Keratinocyte (primary cell): ENCODE results near the gene HSF4. TPM values are rescaled to one million over a fixed set of nuclear protein-coding genes. Genes with fewer than 3 reads are reported as not detected.

ENCODE experiments used
- DNase-seq: peaks from one replicate; pipeline ENCODE4 v3.0.0-alpha.2; 2011; ENCODE audit warnings: low read depth, missing footprints, low spot score
- FAIRE-seq: peaks from 2 replicates; lab custom pipeline; 2011; peaks lifted over from hg19 to GRCh38; lab: Jason Lieb, UNC
- H2AFZ ChIP-seq: 2 replicates; pipeline ENCODE4 v1.6.0; 2012; ENCODE audit warnings: low read length, control low read depth, inconsistent platforms; ENCODE audit not compliant: control insufficient read depth
- H3K27ac ChIP-seq: 2 replicates; pipeline ENCODE4 v1.5.1; 2011; ENCODE audit warnings: low read length; ENCODE audit not compliant: control insufficient read depth, insufficient read depth
- H3K27me3 ChIP-seq: 3 replicates; pipeline ENCODE4 v1.6.0; 2011; ENCODE audit warnings: low read length; ENCODE audit not compliant: control insufficient read depth, insufficient read depth; ENCODE audit errors: extremely low read depth
- H3K36me3 ChIP-seq, 2 experiments: 2 replicates in 1 of 2; 3 replicates in 1 of 2; pipeline ENCODE4 v1.5.1; 2011; ENCODE audit warnings: low read length in 2 of 2, mild to moderate bottlenecking in 1 of 2; ENCODE audit not compliant: control insufficient read depth in 2 of 2, insufficient read depth in 2 of 2; ENCODE audit errors: extremely low read depth in 1 of 2
- H3K4me1 ChIP-seq: 3 replicates; pipeline ENCODE4 v1.5.1; 2011; ENCODE audit warnings: low read length; ENCODE audit not compliant: control insufficient read depth, insufficient read depth; ENCODE audit errors: extremely low read depth
- H3K4me2 ChIP-seq: 3 replicates; pipeline ENCODE4 v1.6.0; 2011; ENCODE audit warnings: low read depth, low read length; ENCODE audit not compliant: control insufficient read depth, insufficient read depth; ENCODE audit errors: extremely low read depth
- H3K4me3 ChIP-seq, 3 experiments: fragments of 200-600 bp in 1 of 3; sonication (generic) in 1 of 3; 2 replicates in 2 of 3; 3 replicates in 1 of 3; pipeline ENCODE4 v1.5.1; 2011 to 2016; ENCODE audit warnings: low read length in 3 of 3, mild to moderate bottlenecking in 3 of 3, control low read depth in 2 of 3, inconsistent platforms in 1 of 3, low read depth in 1 of 3, mixed read lengths in 1 of 3, mixed run types in 1 of 3, moderate library complexity in 1 of 3; ENCODE audit not compliant: control insufficient read depth in 2 of 3, insufficient read depth in 2 of 3; ENCODE audit errors: extremely low read depth in 1 of 3
- H3K79me2 ChIP-seq: 2 replicates; pipeline ENCODE4 v1.6.0; 2012; ENCODE audit warnings: low read length; ENCODE audit not compliant: control insufficient read depth, insufficient read depth
- H3K9ac ChIP-seq: 3 replicates; pipeline ENCODE4 v1.6.0; 2011; ENCODE audit warnings: low read length; ENCODE audit not compliant: control insufficient read depth, insufficient read depth; ENCODE audit errors: extremely low read depth
- H3K9me1 ChIP-seq: 3 replicates; pipeline ENCODE4 v1.6.0; 2011; ENCODE audit warnings: low read length; ENCODE audit not compliant: control insufficient read depth, insufficient read depth; ENCODE audit errors: extremely low read depth
- H3K9me3 ChIP-seq: 2 replicates; pipeline ENCODE4 v1.5.1; 2012; ENCODE audit warnings: low read depth, low read length; ENCODE audit not compliant: control insufficient read depth
- H4K20me1 ChIP-seq: 3 replicates; pipeline ENCODE4 v1.6.0; 2011; ENCODE audit warnings: low read length; ENCODE audit not compliant: control insufficient read depth, insufficient read depth; ENCODE audit errors: extremely low read depth
- EZH2 ChIP-seq: IDR thresholded peaks from one replicate; pipeline ENCODE4 v1.6.1; 2012; ENCODE audit warnings: inconsistent platforms, mild to moderate bottlenecking, low read length, moderate library complexity
- dilution Hi-C: fragments of 300-500 bp; cut with MboI; formaldehyde crosslinking; loops from one replicate; pipeline ENCODE4 v1.7.0; 2020; ENCODE audit warnings: low sequenced_read_pairs; ENCODE audit not compliant: extremely low pct_ligation_motif_present
- polyA plus RNA-seq, 5 experiments: library from polyadenylated mRNA; depleted of rRNA in 3 of 5; stranded (reverse) in 3 of 5; stranded (forward) in 1 of 5; unstranded in 1 of 5; fragments of >200 nt; gene quantifications; 1 replicate in 1 of 5; 2 replicates in 3 of 5; 3 replicates in 1 of 5; pipeline versions ENCODE4 v1.2.1 to v1.2.3, GENCODE V29; 2011 to 2012; ENCODE audit warnings: missing spikeins in 2 of 5, low read depth in 1 of 5, low replicate concordance in 1 of 5
- TF ChIP-seq, protein P1 (sequence below), 3 experiments: IDR thresholded peaks in 1 of 3; conservative IDR thresholded peaks in 1 of 3; optimal IDR thresholded peaks in 1 of 3; 2 replicates in 2 of 3; 3 replicates in 1 of 3; pipeline versions ENCODE3 to v1.5.1; 2011; ENCODE audit warnings: low read length in 3 of 3, mild to moderate bottlenecking in 3 of 3, moderate library complexity in 2 of 3, control low read depth in 1 of 3, inconsistent platforms in 1 of 3; ENCODE audit not compliant: insufficient read depth in 2 of 3; ENCODE audit errors: extremely low read depth in 1 of 3

The HSF4 gene
- polyA plus RNA-seq, 1 donor (not counting 4 experiments of a cell fraction or from before 2014, with no cell fraction given) = 4.3 TPM

DNA sequence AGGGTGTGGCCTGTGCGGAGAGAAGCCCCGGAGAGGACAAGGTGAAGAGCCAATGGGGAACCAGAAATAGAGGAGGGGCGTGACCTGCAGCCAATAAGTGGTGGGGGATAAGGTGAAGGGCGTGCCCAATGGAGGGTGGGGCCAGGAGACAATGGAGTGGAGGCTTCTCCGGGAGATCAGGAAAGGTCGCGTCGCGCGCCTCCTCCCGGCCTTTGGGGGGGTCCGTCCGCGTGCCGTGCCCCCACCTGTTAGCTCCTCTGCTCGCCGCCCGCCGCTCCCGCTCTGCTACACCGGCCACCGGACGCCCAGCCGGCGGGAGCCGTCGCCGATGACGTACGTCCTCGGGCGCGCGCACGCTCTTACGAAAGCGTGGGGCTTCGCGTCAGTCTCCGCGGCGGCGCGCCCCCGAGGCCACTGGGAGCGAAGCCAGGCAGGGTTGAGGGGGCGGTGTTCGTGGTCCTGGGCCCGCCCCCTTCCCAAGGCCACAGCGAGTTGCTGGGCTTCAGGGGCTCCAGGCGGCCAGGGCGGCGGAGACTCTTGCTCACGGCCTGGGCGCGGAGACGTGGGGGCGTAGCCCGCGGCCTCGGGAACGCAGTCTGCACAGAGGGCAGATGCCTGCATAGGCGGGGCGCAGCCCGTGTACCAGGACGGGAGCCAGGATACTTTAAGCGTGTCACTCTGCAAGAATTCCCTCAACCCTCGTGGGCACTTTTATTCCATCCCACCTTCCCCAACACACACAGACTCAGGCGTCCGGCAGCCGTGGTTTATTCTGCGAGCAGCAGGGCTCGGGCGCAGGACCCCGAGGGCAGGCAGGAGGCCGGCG, 19.3 kb downstream of the HSF4 start, which contains the start of gene MATCAP1:
Gene MATCAP1 (minus strand): TSS at position 337 of the 826 bp plus-strand sequence. CDS start 3,353 bp downstream, outside the sequence.
- H3K27me3 ChIP-seq = no peaks in the 10 kb centered on the region
- H3K4me1 ChIP-seq = peaks cover 35% of the 10 kb centered on the region
- H3K36me3 ChIP-seq = peaks cover 0 to 3% of the 10 kb centered on the region in 2 experiments
- peak within 1 kb of the TSS; percentile 86 for H3K9ac ChIP-seq
- H3K27ac ChIP-seq = peak within 1 kb of the TSS; percentile 91
- H4K20me1 ChIP-seq = no peaks in the 10 kb centered on the region
- FAIRE-seq (peak; percentile 98), DNase-seq (peak; percentile 75)
- dilution Hi-C loops = no loop called here
- peak within 1 kb of the TSS; percentile 81 to 86 (median 82) for H3K4me3 ChIP-seq
- no peaks in the 10 kb centered on the region for H3K9me3 ChIP-seq
- H3K9me1 ChIP-seq = peaks cover 2% of the 10 kb centered on the region
- peaks cover 7% of the 10 kb centered on the region for H3K79me2 ChIP-seq
- peak within 1 kb of the TSS; percentile 73 for H3K4me2 ChIP-seq
- TF ChIP-seq, protein P1, sequence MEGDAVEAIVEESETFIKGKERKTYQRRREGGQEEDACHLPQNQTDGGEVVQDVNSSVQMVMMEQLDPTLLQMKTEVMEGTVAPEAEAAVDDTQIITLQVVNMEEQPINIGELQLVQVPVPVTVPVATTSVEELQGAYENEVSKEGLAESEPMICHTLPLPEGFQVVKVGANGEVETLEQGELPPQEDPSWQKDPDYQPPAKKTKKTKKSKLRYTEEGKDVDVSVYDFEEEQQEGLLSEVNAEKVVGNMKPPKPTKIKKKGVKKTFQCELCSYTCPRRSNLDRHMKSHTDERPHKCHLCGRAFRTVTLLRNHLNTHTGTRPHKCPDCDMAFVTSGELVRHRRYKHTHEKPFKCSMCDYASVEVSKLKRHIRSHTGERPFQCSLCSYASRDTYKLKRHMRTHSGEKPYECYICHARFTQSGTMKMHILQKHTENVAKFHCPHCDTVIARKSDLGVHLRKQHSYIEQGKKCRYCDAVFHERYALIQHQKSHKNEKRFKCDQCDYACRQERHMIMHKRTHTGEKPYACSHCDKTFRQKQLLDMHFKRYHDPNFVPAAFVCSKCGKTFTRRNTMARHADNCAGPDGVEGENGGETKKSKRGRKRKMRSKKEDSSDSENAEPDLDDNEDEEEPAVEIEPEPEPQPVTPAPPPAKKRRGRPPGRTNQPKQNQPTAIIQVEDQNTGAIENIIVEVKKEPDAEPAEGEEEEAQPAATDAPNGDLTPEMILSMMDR (optimal IDR thresholded peaks at IDR 0.05 in 1 of 3, IDR thresholded peaks at IDR 0.05 in 1 of 3, conservative IDR thresholded peaks at IDR 0.05 in 1 of 3; ENCODE audit: extremely low read depth in 1 of 3, insufficient read depth in 2 of 3, low read length in 3 of 3) = no peak
- TF ChIP-seq EZH2 = no peak
- peak within 1 kb of the TSS; percentile 87 for H2AFZ ChIP-seq

- Histone ChIP-seq H3K9ac (peak overlapping the region; percentile 86), H3K4me3 (peak overlapping the region; percentile 81 to 86 (median 82)), H3K9me3 (no peaks in the 10 kb centered on the region), H3K4me2 (peak overlapping the region; percentile 73), H3K27ac (no peak overlapping the region), H3K36me3 (peaks cover 0 to 3% of the 10 kb centered on the region in 2 experiments), H3K4me1 (peaks cover 28% of the 10 kb centered on the region), H4K20me1 (no peaks in the 10 kb centered on the region), H3K9me1 (peaks cover 2% of the 10 kb centered on the region), H3K79me2 (peaks cover 7% of the 10 kb centered on the region), H2AFZ (peak overlapping the region; percentile 87), H3K27me3 (no peaks in the 10 kb centered on the region)
- FAIRE-seq = no peak
- dilution Hi-C loops = no loop called here
- no peak for DNase-seq
- TF ChIP-seq, protein P1 (optimal IDR thresholded peaks at IDR 0.05 in 1 of 3, IDR thresholded peaks at IDR 0.05 in 1 of 3, conservative IDR thresholded peaks at IDR 0.05 in 1 of 3; ENCODE audit: extremely low read depth in 1 of 3, insufficient read depth in 2 of 3, low read length in 3 of 3) = no peak
- TF ChIP-seq EZH2 = no peak
Observed at GRCh38 chr16:67184453-67184994, 20.0 kb downstream of the HSF4 start.
